Activated naive CD4-positive, alpha-beta T cell treated with anti-CD3 and anti-CD28 coated beads for 36 hours (primary cell): Measurements from ENCODE around the gene TCEANC. TPM values are rescaled to one million over a fixed set of nuclear protein-coding genes. Genes with fewer than 3 reads are reported as not detected.
"Not testable (repeated sequence)": the region's sequence is repeated elsewhere in the genome, so short reads cannot be mapped to it uniquely, and the experiment has no call there.

Source experiments
- CTCF ChIA-PET: fragments of 350-600 bp; sonication (Branson Sonifier 250); formaldehyde crosslinking; loops from one replicate; lab custom pipeline; 2021; ENCODE audit warnings: antibody characterized with exemption; lab: Charles Lee
- DNase-seq: peaks from one replicate; pipeline ENCODE4 v3.0.0-alpha.2; 2020
- H3K27ac Mint-ChIP-seq: one replicate; pipeline ENCODE4 v1.8.0; 2021; ENCODE audit warnings: mild to moderate bottlenecking, mixed read lengths
- H3K27me3 Mint-ChIP-seq: one replicate; pipeline ENCODE4 v1.8.0; 2021; ENCODE audit warnings: low read depth, mixed read lengths
- H3K36me3 Mint-ChIP-seq: one replicate; pipeline ENCODE4 v1.8.0; 2021; ENCODE audit warnings: low read depth, mixed read lengths
- H3K4me1 Mint-ChIP-seq: one replicate; pipeline ENCODE4 v1.8.0; 2021; ENCODE audit warnings: low read depth, mixed read lengths
- H3K4me3 Mint-ChIP-seq: one replicate; pipeline ENCODE4 v1.8.0; 2021; ENCODE audit warnings: mild to moderate bottlenecking, moderate library complexity, mixed read lengths
- H3K9me3 Mint-ChIP-seq: one replicate; pipeline ENCODE4 v1.8.0; 2021; ENCODE audit warnings: mixed read lengths
- intact Hi-C: fragments of 100-400 bp; cut with micrococcal nuclease; formaldehyde crosslinking; loops from one replicate; pipeline ENCODE4 v1.15.1; 2023
- total RNA-seq, 2 experiments: library from RNA; stranded (reverse); gene quantifications; one replicate each; pipeline ENCODE4 v1.2.3, GENCODE V29; 2021

The TCEANC gene
- total RNA-seq, 2 experiments from 2014 or later: 2.5 to 2.7 TPM

DNA sequence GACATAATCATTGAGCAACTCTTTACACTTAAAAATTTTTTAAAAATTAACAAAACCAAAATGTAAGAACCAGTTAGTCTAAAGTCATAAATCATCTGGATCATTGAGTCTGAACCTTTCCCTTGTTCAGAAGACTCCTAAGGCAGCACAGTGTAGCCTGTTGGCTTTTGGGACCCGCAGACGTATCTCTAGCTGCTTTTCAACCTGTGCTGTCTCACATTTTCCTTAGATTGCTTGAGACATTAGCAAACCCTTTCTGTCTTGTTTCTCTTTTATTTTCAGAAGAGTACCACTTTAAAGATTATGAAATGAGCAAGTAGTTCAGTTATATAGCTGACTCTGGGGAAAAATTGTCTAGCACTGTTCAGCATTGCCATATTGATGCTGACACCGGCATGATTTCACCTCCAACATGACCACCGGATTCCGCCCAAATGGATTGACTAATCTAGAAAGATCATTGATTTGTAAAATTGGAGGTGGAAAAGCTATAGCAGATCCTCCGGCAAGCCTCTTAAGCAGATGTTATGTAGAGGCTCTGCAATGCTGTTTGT lies 8.9 kb downstream of the TCEANC start:
- Mint-ChIP-seq H3K27ac (no peak overlapping the region), H3K4me3 (no peak overlapping the region), H3K4me1 (peaks cover 20% of the 10 kb centered on the region), H3K27me3 (no peaks in the 10 kb centered on the region), H3K9me3 (no peaks in the 10 kb centered on the region), H3K36me3 (peaks cover 2% of the 10 kb centered on the region)
- CTCF ChIA-PET: interaction anchor here (0.8 to 1.6 kb wide), 4 partner anchors 26 to 367 kb away, joined by 3 to 6 read pairs (median 4); partner anchors contain the start of gene GEMIN8
- intact Hi-C loops: loop anchor here (10.0 kb wide), 1 partner anchor 1493 kb away; no protein-coding TSS in a partner anchor
- DNase-seq: no peak

DNA sequence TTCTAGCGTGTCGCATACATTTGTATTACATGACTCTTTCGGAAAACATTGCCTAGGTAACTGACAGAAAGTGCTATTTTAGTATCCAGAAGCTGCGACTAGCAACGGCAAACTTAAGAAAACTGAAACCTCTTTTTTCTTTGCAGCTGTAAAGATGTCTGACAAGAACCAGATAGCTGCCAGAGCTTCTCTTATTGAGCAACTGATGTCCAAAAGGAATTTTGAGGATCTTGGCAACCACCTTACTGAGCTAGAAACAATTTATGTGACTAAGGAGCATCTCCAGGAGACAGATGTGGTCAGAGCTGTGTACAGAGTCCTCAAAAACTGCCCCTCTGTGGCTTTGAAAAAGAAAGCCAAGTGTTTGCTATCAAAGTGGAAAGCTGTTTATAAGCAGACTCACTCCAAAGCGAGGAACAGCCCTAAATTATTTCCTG lies 9.4 kb downstream of the TCEANC start:
- peaks cover 21% of the 10 kb centered on the region for H3K4me1 Mint-ChIP-seq
- no peaks in the 10 kb centered on the region for H3K9me3 Mint-ChIP-seq
- H3K4me3 Mint-ChIP-seq: no peak overlapping the region
- H3K36me3 Mint-ChIP-seq: peaks cover 2% of the 10 kb centered on the region
- CTCF ChIA-PET: interaction anchor here (0.7 to 1.6 kb wide), 5 partner anchors 26 to 367 kb away, joined by 3 to 6 read pairs (median 3); partner anchors contain the start of gene GEMIN8
- DNase-seq: no peak
- no peak overlapping the region for H3K27ac Mint-ChIP-seq
- no peaks in the 10 kb centered on the region for H3K27me3 Mint-ChIP-seq
- intact Hi-C loops: loop anchor here (10.0 kb wide), 1 partner anchor 1492 kb away; no protein-coding TSS in a partner anchor

GRCh38 chrX:13664020-13664419 lies 11.1 kb downstream of the TCEANC start:
- Mint-ChIP-seq H3K27me3 (no peaks in the 10 kb centered on the region), H3K9me3 (no peaks in the 10 kb centered on the region), H3K4me1 (peaks cover 16% of the 10 kb centered on the region), H3K27ac (no peak overlapping the region), H3K36me3 (peaks cover 2% of the 10 kb centered on the region), H3K4me3 (no peak overlapping the region)
- CTCF ChIA-PET: no interaction called here
- DNase-seq: no peak
- intact Hi-C loops: loop anchor here (10.0 kb wide), 1 partner anchor 1491 kb away; no protein-coding TSS in a partner anchor

GRCh38 chrX:13666836-13667235 lies 13.9 kb downstream of the TCEANC start:
- DNase-seq: no peak
- Mint-ChIP-seq H3K4me1 (peaks cover 21% of the 10 kb centered on the region), H3K36me3 (peaks cover 7% of the 10 kb centered on the region), H3K9me3 (no peaks in the 10 kb centered on the region), H3K27ac (no peak overlapping the region), H3K27me3 (no peaks in the 10 kb centered on the region), H3K4me3 (no peak overlapping the region)
- CTCF ChIA-PET: no interaction called here
- intact Hi-C loops: loop anchor here (5.0 to 10.0 kb wide), 3 partner anchors 35 to 1535 kb away; no protein-coding TSS in a partner anchor

GRCh38 chrX:13667919-13668318 lies 15.0 kb downstream of the TCEANC start:
- intact Hi-C loops: loop anchor here (5.0 to 10.0 kb wide), 3 partner anchors 34 to 1534 kb away; no protein-coding TSS in a partner anchor
- Mint-ChIP-seq H3K36me3 (peaks cover 7% of the 10 kb centered on the region), H3K27ac (no peak overlapping the region), H3K27me3 (no peaks in the 10 kb centered on the region), H3K9me3 (no peaks in the 10 kb centered on the region), H3K4me3 (no peak overlapping the region), H3K4me1 (peaks cover 14% of the 10 kb centered on the region)
- CTCF ChIA-PET: no interaction called here
- DNase-seq: no peak

- intact Hi-C loops: loop anchor here (1.0 to 10.0 kb wide), 8 partner anchors 16 to 1533 kb away; partner anchors contain the start of genes OFD1, TCEANC and TRAPPC2
- Mint-ChIP-seq H3K36me3 (peaks cover 7% of the 10 kb centered on the region), H3K27ac (peak overlapping the region; percentile 92), H3K4me3 (peak overlapping the region; percentile 69), H3K9me3 (no peaks in the 10 kb centered on the region), H3K27me3 (no peaks in the 10 kb centered on the region), H3K4me1 (peaks cover 14% of the 10 kb centered on the region)
- CTCF ChIA-PET: interaction anchor here (1.3 kb wide), 1 partner anchor 19 kb away, joined by 5 read pairs; the partner anchor contains the start of gene RAB9A
- DNase-seq: peak; percentile 82
These were observed 16.4 kb downstream of the TCEANC start for GRCh38 chrX:13669246-13669737.

GRCh38 chrX:13669755-13670154 lies 16.8 kb downstream of the TCEANC start:
- peak; percentile 27 for DNase-seq
- H3K9me3 Mint-ChIP-seq, H3K27me3 Mint-ChIP-seq, H3K36me3 Mint-ChIP-seq: not testable (repeated sequence)
- H3K27ac Mint-ChIP-seq: peak overlapping the region; percentile 92
- intact Hi-C loops: loop anchor here (1.0 to 10.0 kb wide), 8 partner anchors 16 to 1533 kb away; partner anchors contain the start of genes OFD1, TCEANC and TRAPPC2
- peaks cover 14% of the 10 kb centered on the region for H3K4me1 Mint-ChIP-seq
- H3K4me3 Mint-ChIP-seq: peak overlapping the region; percentile 69
- CTCF ChIA-PET: interaction anchor here (1.3 kb wide), 1 partner anchor 18 kb away, joined by 5 read pairs; the partner anchor contains the start of gene RAB9A

GRCh38 chrX:13670197-13670596 lies 17.3 kb downstream of the TCEANC start:
- Mint-ChIP-seq H3K27me3 (no peaks in the 10 kb centered on the region), H3K36me3 (peaks cover 7% of the 10 kb centered on the region), H3K4me1 (peaks cover 14% of the 10 kb centered on the region), H3K4me3 (no peak overlapping the region), H3K27ac (no peak overlapping the region), H3K9me3 (no peaks in the 10 kb centered on the region)
- CTCF ChIA-PET: no interaction called here
- DNase-seq: no peak
- intact Hi-C loops: no loop called here

DNA sequence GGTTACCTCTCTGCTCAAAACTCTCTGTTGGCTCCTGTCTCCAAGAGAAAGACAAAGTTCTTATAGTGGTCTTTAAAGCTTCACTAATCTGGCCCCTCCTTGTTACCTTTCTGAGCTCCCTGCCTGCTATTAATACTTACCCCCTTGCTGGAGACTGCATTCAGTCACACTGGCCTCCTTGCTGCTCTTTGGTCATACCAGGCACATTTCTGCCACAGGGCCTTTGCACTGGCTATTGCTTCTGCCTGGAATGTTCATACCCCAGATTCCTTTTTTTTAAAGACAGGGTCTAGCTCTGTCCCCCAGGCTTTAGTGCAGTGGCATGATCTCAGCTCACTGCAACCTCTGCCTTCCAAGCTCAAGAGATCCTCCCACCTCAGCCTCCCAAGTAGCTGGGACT lies 20.1 kb downstream of the TCEANC start:
- Mint-ChIP-seq H3K9me3 (no peaks in the 10 kb centered on the region), H3K4me3 (no peak overlapping the region), H3K4me1 (peaks cover 13% of the 10 kb centered on the region), H3K27ac (no peak overlapping the region), H3K27me3 (no peaks in the 10 kb centered on the region), H3K36me3 (peaks cover 7% of the 10 kb centered on the region)
- intact Hi-C loops: no loop called here
- no peak for DNase-seq
- CTCF ChIA-PET: no interaction called here

DNA sequence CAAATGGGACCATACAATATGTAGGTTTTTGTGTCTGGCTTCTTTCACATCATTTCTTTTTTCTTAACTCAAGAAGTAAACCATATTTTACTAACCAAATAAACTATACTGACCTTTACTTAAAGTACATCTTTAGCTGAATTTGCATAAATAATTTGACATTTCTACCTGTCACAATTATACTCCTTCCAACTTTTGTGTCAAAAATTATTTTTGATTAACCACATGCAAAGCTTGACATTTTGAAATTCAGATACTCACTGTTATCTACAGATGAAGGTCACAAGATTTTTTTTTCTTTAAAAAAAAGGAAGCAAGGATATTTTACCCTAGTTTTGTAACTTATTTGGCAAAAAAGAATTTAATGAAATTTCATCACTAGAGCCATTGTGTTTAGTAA lies 23.9 kb downstream of the TCEANC start:
- peaks cover 2% of the 10 kb centered on the region for H3K36me3 Mint-ChIP-seq
- intact Hi-C loops: no loop called here
- H3K9me3 Mint-ChIP-seq: no peaks in the 10 kb centered on the region
- no peak overlapping the region for H3K4me3 Mint-ChIP-seq
- no peaks in the 10 kb centered on the region for H3K4me1 Mint-ChIP-seq
- no peak for DNase-seq
- CTCF ChIA-PET: interaction anchor here (0.8 kb wide), 1 partner anchor 730 kb away, joined by 3 read pairs; no protein-coding TSS in a partner anchor
- no peaks in the 10 kb centered on the region for H3K27me3 Mint-ChIP-seq
- no peak overlapping the region for H3K27ac Mint-ChIP-seq

DNA sequence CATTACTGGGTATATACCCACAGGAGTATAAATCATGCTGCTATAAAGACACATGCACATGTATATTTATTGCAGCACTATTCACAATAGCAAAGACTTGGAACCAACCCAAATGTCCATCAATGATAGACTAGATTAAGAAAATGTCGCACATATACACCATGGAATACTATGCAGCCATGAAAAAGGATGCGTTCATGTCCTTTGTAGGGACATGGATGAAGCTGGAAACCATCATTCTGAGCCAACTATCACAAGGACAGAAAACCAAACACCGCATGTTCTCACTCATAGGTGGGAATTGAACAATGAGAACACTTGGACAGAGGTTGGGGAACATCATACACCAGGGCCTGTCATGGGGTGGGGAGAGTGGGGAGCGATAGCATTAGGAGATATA lies 26.8 kb downstream of the TCEANC start:
- H3K36me3 Mint-ChIP-seq, DNase-seq, H3K9me3 Mint-ChIP-seq, CTCF ChIA-PET, H3K4me3 Mint-ChIP-seq, H3K27ac Mint-ChIP-seq, H3K27me3 Mint-ChIP-seq, intact Hi-C loops, H3K4me1 Mint-ChIP-seq: not testable (repeated sequence)

GRCh38 chrX:13681595-13681994 lies 28.7 kb downstream of the TCEANC start:
- peaks cover 17% of the 10 kb centered on the region for H3K4me1 Mint-ChIP-seq
- H3K36me3 Mint-ChIP-seq: peaks cover 3% of the 10 kb centered on the region
- H3K4me3 Mint-ChIP-seq: no peak overlapping the region
- no peak overlapping the region for H3K27ac Mint-ChIP-seq
- no peaks in the 10 kb centered on the region for H3K9me3 Mint-ChIP-seq
- no peaks in the 10 kb centered on the region for H3K27me3 Mint-ChIP-seq
- DNase-seq: no peak
- intact Hi-C loops: no loop called here
- CTCF ChIA-PET: no interaction called here
